Measurements from ENCODE around the gene PNCK.

The PNCK gene

GRCh38 chrX:153667281-153667955, 6.2 kb downstream of the PNCK start:
- Mint-ChIP-seq H3K27ac (no peak overlapping the region), H3K4me1 (peaks cover 3% of the 10 kb centered on the region), H3K36me3 (ENCODE audit: low read depth) (no peaks in the 10 kb centered on the region), H3K27me3 (peaks cover 6% of the 10 kb centered on the region), H3K4me3 (peak overlapping the region; percentile 57), H3K9me3 (no peaks in the 10 kb centered on the region)
- DNase-seq (no peak), ATAC-seq (no peak)

- peaks cover 13% of the 10 kb centered on the region for H3K27me3 Mint-ChIP-seq
These were observed 7.8 kb downstream of the PNCK start for GRCh38 chrX:153665726-153666306.

GRCh38 chrX:153662266-153662665, 11.3 kb downstream of the PNCK start:
- H3K36me3 Mint-ChIP-seq (ENCODE audit: low read depth), result no peaks in the 10 kb centered on the region
- peaks cover 10% of the 10 kb centered on the region for H3K27me3 Mint-ChIP-seq
- no peaks in the 10 kb centered on the region for H3K4me1 Mint-ChIP-seq
- ATAC-seq (no peak), DNase-seq (peak; percentile 59)
- no peak overlapping the region for H3K27ac Mint-ChIP-seq
- peak overlapping the region; percentile 49 for H3K4me3 Mint-ChIP-seq
- no peaks in the 10 kb centered on the region for H3K9me3 Mint-ChIP-seq

More at GRCh38 chrX:153665726-153666306, 7.8 kb downstream of the PNCK start:
- H3K36me3 Mint-ChIP-seq (ENCODE audit: low read depth), result no peaks in the 10 kb centered on the region
- H3K27ac Mint-ChIP-seq, result no peak overlapping the region
- DNase-seq (no peak), ATAC-seq (no peak)
- no peaks in the 10 kb centered on the region for H3K9me3 Mint-ChIP-seq
- H3K4me1 Mint-ChIP-seq, result peaks cover 3% of the 10 kb centered on the region
- H3K4me3 Mint-ChIP-seq, result no peak overlapping the region

GRCh38 chrX:153659268-153659667, 14.3 kb downstream of the PNCK start:
- Mint-ChIP-seq H3K9me3 (no peaks in the 10 kb centered on the region), H3K4me1 (no peaks in the 10 kb centered on the region), H3K27ac (no peak overlapping the region), H3K36me3 (ENCODE audit: low read depth) (no peaks in the 10 kb centered on the region), H3K4me3 (no peak overlapping the region), H3K27me3 (peaks cover 12% of the 10 kb centered on the region)
- no peak for ATAC-seq
- no peak for DNase-seq

- Mint-ChIP-seq H3K4me1 (no peaks in the 10 kb centered on the region), H3K27ac (no peak overlapping the region), H3K4me3 (no peak overlapping the region), H3K36me3 (ENCODE audit: low read depth) (no peaks in the 10 kb centered on the region), H3K27me3 (peaks cover 8% of the 10 kb centered on the region), H3K9me3 (no peaks in the 10 kb centered on the region)
- no peak for ATAC-seq
- DNase-seq, result no peak
These were observed 16.5 kb downstream of the PNCK start for GRCh38 chrX:153657161-153657560.

GRCh38 chrX:153653556-153653955, 20.1 kb downstream of the PNCK start:
- Mint-ChIP-seq H3K36me3 (ENCODE audit: low read depth) (no peaks in the 10 kb centered on the region), H3K9me3 (no peaks in the 10 kb centered on the region), H3K4me1 (no peaks in the 10 kb centered on the region), H3K4me3 (no peak overlapping the region), H3K27me3 (peaks cover 5% of the 10 kb centered on the region), H3K27ac (no peak overlapping the region)
- no peak for ATAC-seq
- DNase-seq, result no peak

- Mint-ChIP-seq H3K4me1 (no peaks in the 10 kb centered on the region), H3K27ac (no peak overlapping the region), H3K36me3 (ENCODE audit: low read depth) (no peaks in the 10 kb centered on the region), H3K9me3 (no peaks in the 10 kb centered on the region), H3K4me3 (no peak overlapping the region), H3K27me3 (peaks cover 8% of the 10 kb centered on the region)
- ATAC-seq, result peak; percentile 33
- DNase-seq, result no peak
These were observed 22.0 kb downstream of the PNCK start for GRCh38 chrX:153651540-153652079.

GRCh38 chrX:153650959-153651358, 22.7 kb downstream of the PNCK start:
- Mint-ChIP-seq H3K9me3 (no peaks in the 10 kb centered on the region), H3K4me3 (no peak overlapping the region), H3K27me3 (peaks cover 12% of the 10 kb centered on the region), H3K36me3 (ENCODE audit: low read depth) (no peaks in the 10 kb centered on the region), H3K4me1 (no peaks in the 10 kb centered on the region), H3K27ac (no peak overlapping the region)
- DNase-seq (no peak), ATAC-seq (no peak)

GRCh38 chrX:153649915-153650782, 23.5 kb downstream of the PNCK start:
- H3K9me3 Mint-ChIP-seq, result no peaks in the 10 kb centered on the region

GRCh38 chrX:153649178-153649914, 24.3 kb downstream of the PNCK start:
- Mint-ChIP-seq H3K4me1 (no peaks in the 10 kb centered on the region), H3K27me3 (peaks cover 22% of the 10 kb centered on the region), H3K9me3 (no peaks in the 10 kb centered on the region), H3K36me3 (ENCODE audit: low read depth) (no peaks in the 10 kb centered on the region), H3K27ac (no peak overlapping the region), H3K4me3 (no peak overlapping the region)
- DNase-seq (peak; percentile 35), ATAC-seq (peak; percentile 74)

More at GRCh38 chrX:153649915-153650782, 23.5 kb downstream of the PNCK start:
- Mint-ChIP-seq H3K4me1 (no peaks in the 10 kb centered on the region), H3K27ac (no peak overlapping the region), H3K36me3 (ENCODE audit: low read depth) (no peaks in the 10 kb centered on the region), H3K27me3 (peaks cover 18% of the 10 kb centered on the region), H3K4me3 (no peak overlapping the region)
- no peak for DNase-seq
- ATAC-seq, result no peak

GRCh38 chrX:153648358-153649177, 25.0 kb downstream of the PNCK start:
- peaks cover 25% of the 10 kb centered on the region for H3K27me3 Mint-ChIP-seq
- no peaks in the 10 kb centered on the region for H3K9me3 Mint-ChIP-seq
- H3K36me3 Mint-ChIP-seq (ENCODE audit: low read depth), result no peaks in the 10 kb centered on the region
- H3K4me3 Mint-ChIP-seq, result no peak overlapping the region
- H3K4me1 Mint-ChIP-seq, result no peaks in the 10 kb centered on the region
- no peak for DNase-seq
- no peak overlapping the region for H3K27ac Mint-ChIP-seq
- no peak for ATAC-seq

- Mint-ChIP-seq H3K9me3 (no peaks in the 10 kb centered on the region), H3K27me3 (peaks cover 30% of the 10 kb centered on the region), H3K4me3 (no peak overlapping the region), H3K27ac (no peak overlapping the region), H3K4me1 (peaks cover 4% of the 10 kb centered on the region), H3K36me3 (ENCODE audit: low read depth) (no peaks in the 10 kb centered on the region)
- DNase-seq (no peak), ATAC-seq (no peak)
These were observed 25.9 kb downstream of the PNCK start for GRCh38 chrX:153647461-153648357.
